Measurements from ENCODE around the gene ENOX1. TPM values are rescaled to one million over a fixed set of nuclear protein-coding genes. Genes with fewer than 3 reads are reported as not detected.

The ENOX1 gene
- total RNA-seq, 1 experiment from 2014 or later, result 0.26 TPM

DNA sequence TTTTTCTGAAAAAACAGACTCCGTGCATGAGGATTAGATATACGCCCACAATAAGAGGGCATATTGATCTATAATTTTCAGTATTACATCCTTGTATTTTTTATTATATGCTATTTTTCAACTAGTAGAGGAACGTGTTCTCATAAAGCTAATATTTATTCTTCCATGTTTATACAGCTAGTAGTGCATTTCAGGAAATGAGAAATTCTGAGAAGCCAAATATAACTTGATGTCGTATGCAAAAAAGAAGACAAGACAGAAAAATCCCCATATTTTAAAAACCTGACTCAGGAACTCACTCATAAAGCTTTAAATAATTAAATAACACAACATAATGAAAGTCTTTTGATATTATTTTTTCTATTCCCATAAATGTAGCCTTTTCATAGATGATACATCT is 308.6 kb downstream of the ENOX1 start:
- ChIA-PET POLR2A (no interaction called here), CTCF (no interaction called here)
- H3K4me1 Mint-ChIP-seq, result no peaks in the 10 kb centered on the region
- no peaks in the 10 kb centered on the region for H3K36me3 Mint-ChIP-seq
- H3K9me3 Mint-ChIP-seq, result no peaks in the 10 kb centered on the region
- TF ChIP-seq ZNF281 (CRISPR knock-in tag; IDR thresholded peaks at IDR 0.05) (no peak), ATF1 (CRISPR knock-in tag; IDR thresholded peaks at IDR 0.05) (no peak)
- no peak for DNase-seq (ENCODE audit: low spot score)
- no peak overlapping the region for H3K27ac Mint-ChIP-seq
- H3K4me3 Mint-ChIP-seq, result no peak overlapping the region
- H3K27me3 Mint-ChIP-seq (ENCODE audit: low read depth), result no peaks in the 10 kb centered on the region
- no peak for ATAC-seq

GRCh38 chr13:43475140-43475539 is 311.6 kb downstream of the ENOX1 start:
- POLR2A ChIA-PET, result no interaction called here
- DNase-seq (ENCODE audit: low spot score) (no peak), ATAC-seq (no peak)
- H3K27me3 Mint-ChIP-seq (ENCODE audit: low read depth), result no peaks in the 10 kb centered on the region
- CTCF ChIA-PET, result no interaction called here
- TF ChIP-seq OVOL2 (CRISPR knock-in tag; IDR thresholded peaks at IDR 0.05; ENCODE audit: borderline replicate concordance) (no peak), MYBL2 (CRISPR knock-in tag; IDR thresholded peaks at IDR 0.05) (no peak), MLX (CRISPR knock-in tag; IDR thresholded peaks at IDR 0.05) (no peak), STAT6 (CRISPR knock-in tag; conservative IDR thresholded peaks at IDR 0.05; ENCODE audit: low read depth) (no peak), MAX (CRISPR knock-in tag; IDR thresholded peaks at IDR 0.05) (no peak), ZBTB21 (CRISPR knock-in tag; IDR thresholded peaks at IDR 0.05; ENCODE audit: borderline replicate concordance) (no peak), ZNF281 (CRISPR knock-in tag; IDR thresholded peaks at IDR 0.05) (no peak), CBFB (CRISPR knock-in tag; IDR thresholded peaks at IDR 0.05; ENCODE audit: low read depth) (no peak), ZNF263 (CRISPR knock-in tag; IDR thresholded peaks at IDR 0.05; ENCODE audit: low read depth) (no peak), ARID4B (CRISPR knock-in tag; IDR thresholded peaks at IDR 0.05; ENCODE audit: borderline replicate concordance) (no peak), TEAD4 (CRISPR knock-in tag; IDR thresholded peaks at IDR 0.05) (no peak), EMX1 (CRISPR knock-in tag; IDR thresholded peaks at IDR 0.05) (no peak), ELF4 (CRISPR knock-in tag; IDR thresholded peaks at IDR 0.05; ENCODE audit: low read depth) (no peak), GABPB1 (CRISPR knock-in tag; IDR thresholded peaks at IDR 0.05) (no peak), ZNF396 (CRISPR knock-in tag; IDR thresholded peaks at IDR 0.05; ENCODE audit: borderline replicate concordance) (no peak)
- TF ChIP-seq, protein P1, sequence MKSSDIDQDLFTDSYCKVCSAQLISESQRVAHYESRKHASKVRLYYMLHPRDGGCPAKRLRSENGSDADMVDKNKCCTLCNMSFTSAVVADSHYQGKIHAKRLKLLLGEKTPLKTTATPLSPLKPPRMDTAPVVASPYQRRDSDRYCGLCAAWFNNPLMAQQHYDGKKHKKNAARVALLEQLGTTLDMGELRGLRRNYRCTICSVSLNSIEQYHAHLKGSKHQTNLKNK (CRISPR knock-in tag; IDR thresholded peaks at IDR 0.05), result no peak
- H3K27ac Mint-ChIP-seq, result no peak overlapping the region
- H3K36me3 Mint-ChIP-seq, result no peaks in the 10 kb centered on the region
- no peaks in the 10 kb centered on the region for H3K4me1 Mint-ChIP-seq
- H3K9me3 Mint-ChIP-seq, result no peaks in the 10 kb centered on the region
- no peak overlapping the region for H3K4me3 Mint-ChIP-seq
